ENCODE results near the gene ADARB2.
"Not testable (repeated sequence)": the region's sequence is repeated elsewhere in the genome, so short reads cannot be mapped to it uniquely, and the experiment has no call there.

ADARB2 gene

DNA sequence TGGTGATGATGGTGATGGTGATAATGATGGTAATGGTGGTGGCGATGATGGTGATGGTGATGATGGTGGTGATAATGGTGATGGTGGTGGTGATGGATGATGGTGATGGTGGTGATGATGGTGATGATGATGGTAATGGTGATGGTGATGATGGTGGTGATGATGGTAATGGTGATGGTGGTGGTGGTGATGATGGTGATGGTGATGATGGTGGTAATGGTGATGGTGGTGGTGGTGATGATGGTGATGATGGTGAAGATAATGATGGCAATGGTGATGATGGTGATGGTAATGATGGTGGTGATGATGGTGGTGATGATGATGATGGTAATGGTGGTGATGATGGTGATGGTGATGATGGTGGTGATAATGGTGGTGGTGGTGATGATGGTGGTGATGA lies 517.5 kb downstream of the ADARB2 start:
- DNase-seq (ENCODE audit: low read depth), result not testable (repeated sequence)

DNA sequence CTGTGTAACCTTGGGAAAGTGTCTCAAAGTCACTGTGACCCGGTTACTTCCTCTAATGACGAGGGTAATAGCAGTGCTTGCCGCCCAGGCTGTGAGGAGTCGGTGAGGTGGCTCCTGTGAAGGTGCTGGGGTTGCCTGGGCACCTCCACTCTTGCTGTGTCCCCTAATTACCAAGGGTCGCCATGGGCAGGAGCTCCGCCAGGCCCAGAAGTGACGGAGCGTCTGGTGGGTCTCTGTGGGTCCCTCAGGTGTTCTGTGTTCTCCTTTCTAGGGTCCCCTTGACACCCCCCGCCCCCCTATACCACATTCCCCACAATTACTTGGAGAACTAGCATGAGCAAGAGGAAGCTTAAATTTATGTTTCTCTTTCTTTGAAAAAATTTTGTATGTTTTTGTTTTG lies 519.7 kb downstream of the ADARB2 start:
- no peak for DNase-seq (ENCODE audit: low read depth)

DNA sequence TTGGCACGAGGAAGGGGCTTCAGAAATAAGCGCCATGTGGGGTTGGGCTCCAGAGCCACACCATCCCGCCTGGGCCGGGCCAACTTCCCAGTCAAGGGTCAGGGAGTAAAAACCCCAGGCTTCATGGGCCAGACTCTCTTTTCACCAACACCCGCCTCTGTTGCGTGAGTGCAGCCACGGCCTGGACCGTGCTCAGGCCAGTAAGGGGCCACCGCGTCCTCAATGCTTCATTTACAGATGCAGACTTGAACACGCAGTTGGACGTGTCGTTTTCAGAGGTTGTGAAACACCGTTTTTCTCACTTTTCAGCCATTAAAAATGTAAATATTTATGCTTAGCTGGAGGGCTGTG lies 520.1 kb downstream of the ADARB2 start:
- DNase-seq (ENCODE audit: low read depth), result no peak

DNA sequence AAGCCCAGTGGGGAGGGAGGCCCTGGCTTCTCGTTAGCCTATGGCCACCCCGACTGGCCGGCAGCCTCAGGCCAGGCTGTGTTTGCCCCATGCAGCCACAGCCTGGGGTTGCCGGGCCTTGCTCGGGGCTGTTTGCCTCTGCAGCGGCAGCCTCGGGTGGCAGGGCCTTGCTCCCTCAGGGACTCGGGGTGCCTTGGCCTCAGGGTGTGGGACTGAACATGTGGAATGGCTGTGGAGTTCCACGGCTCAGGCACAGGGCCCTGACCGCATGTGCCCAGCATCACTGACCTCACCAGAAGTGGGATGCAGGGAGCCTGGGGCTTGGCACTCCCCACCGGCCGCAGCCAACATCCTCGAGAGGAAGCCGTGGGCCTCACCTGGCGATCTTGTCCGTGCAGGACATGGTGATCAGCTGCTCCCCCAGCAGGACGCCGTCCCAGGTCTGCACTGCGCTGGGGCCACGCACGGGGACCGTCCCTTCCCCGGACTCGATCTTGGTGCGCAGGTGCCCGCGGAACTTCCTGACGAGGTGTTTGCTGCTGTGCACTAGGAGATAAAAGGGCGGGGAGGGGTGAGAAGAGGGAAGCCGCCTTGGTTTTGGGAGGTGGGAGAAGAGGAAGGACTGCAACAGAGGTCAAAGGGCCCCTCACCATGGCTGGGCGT lies 520.6 kb downstream of the ADARB2 start:
- DNase-seq (ENCODE audit: low read depth), result no peak

DNA sequence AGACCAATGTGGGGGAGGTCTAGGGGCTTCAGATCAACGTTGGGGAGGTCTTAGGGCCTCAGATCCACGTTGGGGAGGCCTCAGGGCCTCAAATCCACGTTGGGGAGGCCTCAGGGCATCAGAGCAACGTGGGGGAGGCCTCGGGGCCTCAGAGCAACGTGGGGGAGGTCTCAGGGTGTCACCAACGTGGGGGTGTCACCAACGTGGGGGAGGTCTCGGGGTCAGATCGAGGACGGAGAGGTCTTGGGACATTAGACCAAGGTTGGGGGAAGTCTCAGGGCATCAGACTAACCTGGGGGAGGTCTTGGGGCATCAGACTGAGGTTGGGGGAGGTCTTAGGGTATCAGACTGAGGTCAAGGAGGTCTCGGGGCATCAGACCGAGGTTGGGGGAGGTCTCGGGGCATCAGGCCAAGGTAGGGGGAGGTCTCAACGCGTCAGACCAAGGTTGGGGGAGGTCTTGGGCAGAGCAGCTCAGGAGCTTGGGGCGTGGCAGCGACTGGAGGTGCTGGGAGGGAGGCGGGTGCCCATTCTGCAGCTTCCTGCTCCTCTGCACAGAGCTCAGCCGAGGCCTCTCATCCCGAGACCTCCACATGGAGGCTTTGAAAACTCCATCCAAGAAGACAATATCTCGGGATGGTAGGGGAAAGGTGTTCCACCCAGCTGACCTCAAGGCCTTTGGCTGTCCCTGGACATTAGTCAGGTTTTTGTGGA lies 521.3 kb downstream of the ADARB2 start:
- DNase-seq (ENCODE audit: low read depth), result no peak

DNA sequence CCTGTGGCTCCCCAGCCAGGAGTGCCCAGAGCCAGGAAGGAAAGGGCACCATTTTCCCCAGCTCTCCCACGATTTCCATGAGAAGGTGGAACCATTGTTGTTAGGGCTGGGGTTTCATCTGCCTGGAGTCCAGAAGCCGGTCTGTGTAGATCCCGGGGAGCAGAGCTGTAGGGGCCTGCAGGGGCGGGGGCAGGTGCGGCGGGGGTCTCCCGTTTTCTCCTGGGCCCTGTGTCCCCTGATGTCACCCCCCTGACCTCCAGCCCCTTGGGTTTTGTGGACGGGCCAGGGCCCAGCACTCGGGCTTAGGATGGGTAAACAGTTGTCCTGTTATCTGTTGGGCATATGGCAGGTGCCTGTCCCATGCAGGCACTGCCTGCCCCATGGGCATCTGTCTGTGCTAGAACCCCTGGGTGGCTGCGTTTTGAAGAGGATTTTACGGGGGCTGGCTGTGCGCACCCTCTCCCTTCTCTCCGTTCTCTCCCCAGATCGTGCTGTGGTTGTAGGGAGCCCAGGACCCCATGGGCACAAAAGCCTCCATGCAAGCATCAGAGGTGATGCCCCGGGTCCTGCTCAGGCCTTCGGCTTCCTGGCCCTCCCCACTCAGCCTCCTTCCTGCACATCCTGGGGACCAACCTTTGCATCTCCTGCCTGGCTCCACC lies 522.3 kb downstream of the ADARB2 start:
- no peak for DNase-seq (ENCODE audit: low read depth)

DNA sequence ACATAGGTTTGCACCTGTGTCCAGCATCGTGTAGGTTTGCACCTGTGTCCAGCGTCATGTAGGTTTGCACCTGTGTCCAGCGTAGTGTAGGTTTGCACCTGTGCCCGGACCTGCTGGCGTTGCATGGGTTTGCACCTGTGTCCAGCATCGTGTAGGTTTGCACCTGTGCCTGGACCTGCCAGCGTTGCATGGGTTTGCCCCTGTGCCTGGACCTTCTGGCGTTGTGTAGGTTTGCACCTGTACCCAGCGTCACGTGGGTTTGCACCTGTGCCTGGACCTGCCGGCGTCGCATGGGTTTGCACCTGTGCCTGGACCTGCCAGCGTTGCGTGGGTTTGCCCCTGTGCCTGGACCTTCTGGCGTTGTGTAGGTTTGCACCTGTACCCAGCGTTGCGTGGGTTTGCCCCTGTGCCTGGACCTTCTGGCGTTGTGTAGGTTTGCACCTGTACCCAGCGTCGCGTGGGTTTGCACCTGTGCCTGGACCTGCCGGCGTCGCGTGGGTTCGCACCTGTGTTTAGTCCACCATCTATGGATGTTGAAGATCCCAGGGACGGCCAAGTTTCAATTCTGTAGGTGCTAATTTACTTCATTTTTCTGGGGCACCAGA lies 523.2 kb downstream of the ADARB2 start:
- DNase-seq (ENCODE audit: low read depth), result no peak

DNA sequence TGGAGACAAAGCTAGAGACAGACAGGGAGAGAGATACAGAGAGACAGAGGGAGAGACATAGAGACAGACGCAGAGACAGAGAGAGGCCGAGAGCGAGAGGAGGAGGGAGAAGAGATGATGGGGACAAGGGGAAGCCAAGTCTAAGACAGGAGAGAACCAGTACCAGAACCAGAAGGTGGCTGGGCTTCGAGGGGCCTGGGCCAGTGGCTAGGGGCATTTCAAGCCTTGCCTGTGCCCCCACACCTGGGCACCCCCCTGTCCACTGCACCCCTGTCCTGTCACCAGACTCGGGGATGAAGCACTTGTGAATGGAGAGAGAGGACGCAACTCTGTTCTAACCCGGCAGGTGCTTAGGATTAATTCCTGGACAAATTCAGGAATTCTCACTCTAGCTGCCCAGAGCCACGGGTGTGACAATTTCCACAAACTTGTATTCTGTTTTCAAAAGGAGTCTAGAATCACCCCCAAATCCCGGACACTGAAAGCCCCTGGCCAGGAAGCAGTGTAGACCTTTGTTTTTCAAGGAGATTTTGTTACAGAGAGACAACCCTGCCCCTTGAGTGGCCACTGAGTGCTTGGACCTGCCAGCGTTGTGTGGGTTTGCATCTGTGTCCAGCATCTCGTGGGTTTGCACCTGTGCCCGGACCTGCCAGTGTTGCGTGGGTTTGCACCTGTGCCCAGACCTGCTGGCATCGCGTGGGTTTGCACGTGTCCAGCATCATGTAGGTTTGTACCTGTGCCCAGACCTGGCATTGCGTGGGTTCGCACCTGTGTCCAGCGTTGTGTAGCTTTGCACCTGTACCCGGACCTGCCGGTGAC lies 523.9 kb downstream of the ADARB2 start:
- DNase-seq (ENCODE audit: low read depth), result no peak

DNA sequence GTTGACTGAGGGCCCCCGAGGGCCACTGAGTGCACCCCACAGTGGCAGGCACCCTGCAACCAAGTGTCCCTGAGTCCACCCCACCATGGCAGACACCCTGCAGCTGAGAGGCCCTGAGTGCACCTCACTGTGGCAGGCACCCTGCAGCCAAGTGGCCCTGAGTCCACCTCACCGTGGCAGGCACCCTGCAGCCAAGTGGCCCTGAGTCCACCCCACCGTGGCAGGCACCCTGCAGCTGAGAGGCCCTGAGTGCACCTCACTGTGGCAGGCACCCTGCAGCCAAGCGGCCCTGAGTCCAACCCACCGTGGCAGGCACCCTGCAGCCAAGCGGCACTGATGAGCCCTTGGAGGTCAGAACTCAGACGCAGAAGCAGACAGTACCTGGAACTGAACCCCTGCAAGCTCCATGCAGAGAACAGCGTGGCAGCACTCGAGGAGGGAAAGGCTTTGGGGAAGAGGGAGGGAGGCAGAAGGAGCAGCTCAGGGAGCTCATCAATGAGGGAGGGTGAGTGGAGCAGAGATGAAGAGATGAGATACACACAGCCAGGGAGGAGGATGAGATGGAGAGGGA lies 524.7 kb downstream of the ADARB2 start:
- DNase-seq (ENCODE audit: low read depth), result no peak

DNA sequence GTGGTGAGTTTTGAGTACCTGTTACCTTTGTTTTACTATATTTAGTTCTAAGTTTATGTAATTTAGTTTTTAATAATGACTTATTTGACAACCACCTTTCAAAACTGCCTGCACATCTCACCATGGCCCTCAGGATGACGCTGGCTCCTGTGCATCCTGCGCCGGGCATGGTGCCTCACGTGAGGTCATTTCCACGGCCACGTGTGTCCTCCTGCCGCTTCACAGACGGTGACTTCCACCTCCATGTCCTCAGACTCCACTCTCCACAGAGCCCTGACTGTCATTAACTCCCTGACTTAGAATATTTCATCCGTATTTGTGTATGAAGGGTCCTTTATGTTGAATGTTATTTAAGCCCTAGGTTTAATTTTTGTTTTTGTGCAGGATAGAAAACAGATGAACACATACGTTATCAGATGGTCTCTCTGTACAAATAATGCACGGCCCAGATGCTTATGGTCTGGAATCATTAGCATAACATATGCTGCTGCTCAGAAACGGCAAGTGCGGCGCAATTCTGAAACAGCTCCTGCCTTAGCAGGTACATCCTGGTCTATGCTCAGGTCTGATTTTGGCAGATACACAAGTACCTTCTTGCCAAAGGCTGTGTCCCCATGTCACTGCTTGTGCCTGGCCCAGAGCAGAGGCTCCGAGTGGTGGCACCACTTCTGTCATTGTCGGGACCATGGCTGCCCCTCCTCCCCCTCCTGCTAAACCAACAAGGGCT lies 525.3 kb downstream of the ADARB2 start:
- no peak for DNase-seq (ENCODE audit: low read depth)

DNA sequence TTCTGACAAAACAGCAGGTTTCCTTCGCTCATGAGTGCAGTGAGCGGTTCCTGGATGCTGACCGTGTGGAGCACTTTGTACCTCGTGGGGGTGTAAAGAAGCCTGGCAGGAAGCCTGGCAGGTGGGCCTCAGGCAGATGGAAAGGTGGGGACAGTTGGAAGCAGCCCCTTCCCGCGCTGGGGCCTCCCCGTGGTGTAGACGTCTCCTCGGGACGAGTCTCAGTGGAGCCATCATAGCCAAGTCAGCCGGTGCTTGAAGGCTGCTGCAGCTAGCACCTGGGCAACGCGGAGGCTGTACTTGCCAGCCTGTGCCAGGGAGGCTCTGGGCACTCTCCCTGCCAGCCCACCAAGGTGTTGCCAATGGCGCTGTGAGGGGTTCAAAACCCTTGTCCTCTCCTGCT lies 526.7 kb downstream of the ADARB2 start:
- DNase-seq (ENCODE audit: low read depth), result no peak

DNA sequence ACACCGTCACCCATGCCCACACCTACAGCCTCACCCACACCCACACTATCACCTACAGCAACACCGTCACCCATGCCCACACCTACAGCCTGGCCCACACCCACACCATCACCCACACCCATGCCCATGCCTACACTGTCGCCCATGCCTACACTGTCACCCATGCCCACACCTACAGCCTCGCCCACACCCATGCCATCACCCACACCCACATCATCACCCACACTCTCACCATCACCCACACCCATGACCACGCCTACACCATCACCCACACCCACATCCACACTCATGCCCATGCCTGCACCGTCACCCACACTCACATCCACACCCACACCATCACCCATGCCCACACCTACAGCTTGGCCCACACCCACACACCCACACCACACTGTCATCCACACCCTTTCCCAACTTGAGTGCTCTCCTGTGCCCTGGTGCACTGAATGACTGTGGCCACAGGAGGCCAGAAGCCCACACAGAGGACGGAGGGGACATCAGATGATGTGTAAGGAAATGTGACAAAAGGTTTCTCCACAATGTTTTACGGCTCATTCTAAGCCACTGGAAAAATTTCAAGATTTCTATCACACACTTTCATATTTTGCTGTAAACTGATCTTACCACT lies 527.9 kb downstream of the ADARB2 start:
- no peak for DNase-seq (ENCODE audit: low read depth)

DNA sequence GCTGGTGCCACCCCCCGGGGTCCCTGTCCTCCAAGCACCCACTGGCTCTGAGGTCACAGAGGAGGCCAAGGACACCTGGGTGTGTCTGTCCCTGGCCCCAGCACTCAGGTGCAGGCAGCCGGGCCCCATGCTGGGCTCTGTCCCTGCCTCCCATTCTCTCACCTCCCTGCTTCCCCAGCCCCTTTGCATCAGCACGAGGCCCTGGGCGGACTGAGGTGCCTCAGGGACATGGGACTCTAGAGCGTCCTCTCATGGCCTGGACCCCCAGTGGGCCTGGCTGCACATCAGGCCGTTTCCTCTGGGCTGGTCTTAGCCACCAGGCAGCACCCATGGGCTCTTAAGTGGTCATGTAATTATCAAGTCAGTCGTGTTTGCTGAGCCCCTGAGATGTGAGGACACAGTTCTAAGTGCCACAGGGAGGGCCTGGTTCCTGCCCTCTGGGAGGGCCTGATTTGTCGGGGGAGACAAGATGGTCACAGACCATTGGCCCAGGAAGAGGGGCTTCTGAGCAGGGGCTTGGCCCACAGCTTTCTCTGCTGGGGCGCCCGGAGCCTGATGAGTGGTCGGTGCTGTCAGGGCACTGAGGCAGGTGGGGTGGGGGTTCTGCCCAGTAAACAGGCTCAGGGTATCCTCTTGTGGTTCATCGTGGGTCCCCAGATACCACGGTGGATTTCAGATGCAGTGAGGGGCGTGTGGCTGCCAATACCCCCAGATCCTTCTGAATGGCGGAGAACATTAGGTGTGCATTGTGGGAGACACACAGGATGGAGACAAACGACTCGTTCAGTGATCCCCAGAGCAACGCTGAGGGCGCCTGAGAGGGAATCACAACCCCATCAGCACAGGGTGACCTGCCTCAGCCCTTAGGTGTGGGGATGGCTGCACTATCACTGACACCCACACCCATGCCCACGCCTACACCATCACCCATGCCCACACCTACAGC lies 528.7 kb downstream of the ADARB2 start:
- DNase-seq (ENCODE audit: low read depth), result no peak

DNA sequence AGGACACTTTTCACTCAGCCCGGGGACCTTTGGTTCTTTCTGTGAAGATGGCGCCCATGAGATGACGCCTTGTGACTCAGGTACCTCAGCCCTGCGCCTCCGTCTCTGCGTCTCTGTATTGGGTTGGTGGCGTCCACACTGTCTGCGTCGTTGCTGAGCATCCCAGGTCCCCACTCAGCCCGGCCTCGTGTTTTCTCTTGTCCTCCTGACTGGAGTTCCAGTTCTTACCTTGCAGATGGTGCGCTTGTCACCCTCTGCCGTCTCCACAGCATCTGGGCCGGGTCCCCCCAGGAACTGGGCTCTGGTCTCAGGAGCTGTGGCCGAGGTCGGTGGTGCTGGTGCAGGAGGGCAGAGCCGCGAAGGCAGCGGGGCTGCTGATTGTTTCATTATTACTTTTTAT lies 530.7 kb downstream of the ADARB2 start:
- no peak for DNase-seq (ENCODE audit: low read depth)

DNA sequence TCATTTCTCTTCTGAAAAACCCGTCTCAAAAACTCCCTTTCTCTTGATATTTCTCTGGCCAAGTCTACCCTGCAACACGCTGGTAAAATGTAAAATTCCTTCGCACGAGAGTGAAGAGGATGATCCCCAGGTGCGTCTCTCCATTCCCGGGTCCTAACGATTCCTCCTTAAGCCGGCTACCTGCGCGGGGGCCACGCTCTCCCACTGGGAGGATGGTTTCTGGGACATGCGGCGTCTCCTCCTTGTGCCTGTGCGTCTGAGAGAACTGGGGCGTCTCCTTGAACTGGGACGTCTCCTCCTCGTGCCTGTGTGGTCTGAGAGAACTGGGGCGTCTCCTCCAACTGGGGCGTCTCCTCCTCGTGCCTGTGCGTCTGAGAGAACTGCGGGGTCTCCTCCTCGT lies 531.2 kb downstream of the ADARB2 start:
- no peak for DNase-seq (ENCODE audit: low read depth)

DNA sequence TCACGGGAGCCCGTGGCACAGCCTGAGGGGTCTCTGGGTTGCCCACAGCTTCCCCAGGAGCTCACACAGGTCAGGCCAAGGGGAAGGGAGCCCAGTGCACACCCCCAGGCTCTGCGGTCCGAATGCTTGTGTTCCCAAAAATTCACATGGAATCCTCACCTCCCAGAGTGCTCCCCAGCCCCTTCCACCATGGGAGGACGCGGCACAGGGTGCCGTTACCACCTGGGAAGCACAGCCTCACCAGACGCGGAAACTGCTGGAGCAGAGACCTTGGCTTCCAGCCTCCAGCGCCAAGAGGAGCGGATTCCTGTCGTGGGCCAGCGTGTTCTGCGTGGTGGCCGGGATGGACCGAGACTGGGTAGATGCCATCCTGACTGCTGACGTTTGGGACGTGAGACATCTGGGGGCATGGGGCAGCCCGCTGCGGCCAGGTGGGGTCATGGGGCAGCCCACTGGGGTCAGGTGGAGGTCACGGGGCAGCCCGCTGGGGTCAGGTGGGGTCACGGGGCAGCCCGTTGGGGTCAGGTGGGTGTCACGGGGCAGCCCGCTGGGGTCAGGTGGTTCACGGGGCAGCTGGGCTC lies 531.8 kb downstream of the ADARB2 start:
- no peak for DNase-seq (ENCODE audit: low read depth)

DNA sequence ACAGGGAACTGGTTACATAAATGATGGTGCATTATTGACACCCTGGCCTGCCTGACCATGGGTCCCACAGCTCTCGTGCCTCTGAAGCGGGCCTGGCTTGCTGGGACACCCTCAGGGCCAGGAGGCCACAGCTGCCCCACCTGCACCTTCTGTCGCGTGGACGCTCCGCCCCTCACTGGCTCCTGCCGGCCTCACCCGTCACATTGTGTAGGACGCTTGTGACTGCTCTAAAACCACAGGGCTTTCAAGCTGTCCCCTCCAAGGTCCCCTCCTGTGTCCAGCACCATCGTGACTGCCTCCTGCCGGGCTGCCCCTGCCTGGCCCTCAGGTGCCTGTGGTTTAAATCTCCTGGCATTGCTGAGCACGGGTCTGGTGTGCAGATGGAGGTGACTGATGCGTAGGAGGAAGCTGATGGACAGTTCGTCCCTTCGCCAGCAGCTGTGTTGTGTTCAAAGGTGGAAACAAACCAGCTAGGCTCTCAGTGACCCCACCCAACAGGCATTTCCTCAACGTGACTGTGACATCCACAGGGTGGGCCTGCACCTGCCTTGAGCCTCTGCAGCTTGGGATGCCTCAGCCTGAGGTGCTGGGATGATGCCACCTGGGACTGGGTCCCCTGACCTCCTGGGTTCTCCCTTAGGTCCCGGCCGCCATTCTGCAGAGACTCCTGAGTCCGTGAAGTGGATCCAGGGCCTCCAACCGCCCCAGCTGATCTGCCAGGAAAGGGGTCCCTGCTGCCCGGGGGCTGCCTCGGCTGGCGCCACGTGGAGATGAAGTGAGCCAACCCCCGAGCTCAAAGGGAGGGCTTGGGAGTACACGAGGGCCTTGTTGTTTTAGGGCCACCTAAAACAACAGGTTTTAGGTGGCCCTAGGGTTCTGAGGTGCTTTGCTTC lies 532.6 kb downstream of the ADARB2 start:
- DNase-seq (ENCODE audit: low read depth), result no peak

DNA sequence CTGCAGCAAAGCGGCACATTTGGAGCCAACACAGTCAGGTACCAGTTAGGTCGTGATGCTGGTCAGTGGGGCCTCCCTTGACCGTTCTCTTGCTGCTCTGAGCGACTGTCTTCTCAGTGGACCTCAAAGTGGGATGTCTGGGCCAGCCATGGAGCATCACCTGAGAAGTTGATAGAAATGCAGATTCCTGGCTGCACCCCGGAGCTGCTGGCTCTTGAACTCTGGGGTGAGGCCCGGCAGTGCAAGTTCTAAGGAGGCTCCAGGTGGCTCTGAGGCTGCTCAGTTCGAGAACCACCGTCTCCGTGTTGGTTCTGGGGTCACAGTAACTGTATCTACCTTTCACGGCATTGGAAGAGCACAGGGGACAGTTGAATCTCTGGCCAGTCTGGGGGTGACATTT lies 533.6 kb downstream of the ADARB2 start:
- no peak for DNase-seq (ENCODE audit: low read depth)
